Activated T-cell treated with anti-CD3 and anti-CD28 coated beads for 24 hours (primary cell): ENCODE measurements around the gene KCNC4.

Source experiments
- DNase-seq: peaks from one replicate; pipeline ENCODE4 v3.0.0-alpha.2; 2020; ENCODE audit warnings: low read depth

Gene KCNC4

DNA sequence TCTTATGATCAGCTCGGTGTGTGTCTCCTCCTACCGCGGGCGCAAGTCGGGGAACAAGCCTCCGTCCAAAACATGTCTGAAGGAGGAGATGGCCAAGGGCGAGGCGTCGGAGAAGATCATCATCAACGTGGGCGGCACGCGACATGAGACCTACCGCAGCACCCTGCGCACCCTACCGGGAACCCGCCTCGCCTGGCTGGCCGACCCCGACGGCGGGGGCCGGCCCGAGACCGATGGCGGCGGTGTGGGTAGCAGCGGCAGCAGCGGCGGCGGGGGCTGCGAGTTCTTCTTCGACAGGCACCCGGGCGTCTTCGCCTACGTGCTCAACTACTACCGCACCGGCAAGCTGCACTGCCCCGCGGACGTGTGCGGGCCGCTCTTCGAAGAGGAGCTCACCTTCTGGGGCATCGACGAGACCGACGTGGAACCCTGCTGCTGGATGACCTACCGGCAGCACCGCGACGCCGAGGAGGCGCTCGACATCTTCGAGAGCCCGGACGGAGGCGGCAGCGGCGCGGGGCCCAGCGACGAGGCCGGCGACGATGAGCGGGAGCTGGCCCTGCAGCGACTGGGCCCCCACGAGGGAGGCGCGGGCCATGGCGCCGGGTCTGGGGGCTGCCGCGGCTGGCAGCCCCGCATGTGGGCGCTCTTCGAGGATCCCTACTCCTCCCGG, 1.5 kb downstream of the KCNC4 start:
- DNase-seq, result no peak

DNA sequence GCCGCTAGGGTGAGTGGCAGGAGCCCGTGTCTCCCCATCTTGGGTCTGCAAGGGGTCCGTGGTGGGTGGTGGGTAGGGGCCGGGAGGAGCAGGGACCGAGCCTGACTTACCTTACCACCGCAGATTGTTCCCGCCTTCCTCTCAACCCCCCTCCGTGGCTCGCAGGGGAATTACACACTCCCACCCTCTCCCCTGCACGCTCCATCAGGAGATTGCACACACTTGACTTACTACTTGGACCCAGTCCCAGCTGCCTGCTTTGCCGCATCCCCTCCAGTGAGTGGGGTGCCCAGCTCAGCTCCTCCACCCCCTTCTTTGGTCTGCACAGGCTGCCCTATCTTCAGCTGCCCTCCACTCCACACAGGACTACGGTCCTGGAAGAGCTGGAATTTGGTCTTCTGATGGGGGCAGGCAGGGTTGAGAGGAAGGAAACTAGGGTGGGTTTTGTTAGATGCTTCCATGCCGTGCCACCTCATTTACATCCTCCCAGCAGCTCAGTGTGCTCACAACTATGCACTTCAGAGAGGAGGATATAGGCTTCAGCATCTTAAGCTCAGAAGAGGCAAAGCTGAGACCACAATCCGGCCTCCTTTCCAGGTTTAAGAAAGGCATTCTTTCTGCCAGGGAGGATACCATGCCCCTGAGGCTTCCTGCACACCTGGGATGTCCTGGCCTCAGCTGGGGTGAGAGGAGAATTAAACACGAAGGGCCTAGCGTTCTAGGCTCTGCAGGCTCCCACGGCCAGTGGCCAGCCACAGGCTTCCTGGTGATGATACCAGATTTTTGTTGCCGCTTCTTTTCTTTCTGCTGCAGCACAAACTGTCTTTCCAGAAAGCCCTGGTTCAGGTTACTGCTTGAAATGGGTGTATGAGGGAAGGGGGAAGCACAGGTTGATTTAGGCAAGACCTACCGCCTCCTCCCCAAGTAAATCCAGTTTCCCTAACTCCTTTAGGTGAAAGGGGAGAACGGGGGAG, 2.3 kb downstream of the KCNC4 start:
- DNase-seq, result no peak

DNA sequence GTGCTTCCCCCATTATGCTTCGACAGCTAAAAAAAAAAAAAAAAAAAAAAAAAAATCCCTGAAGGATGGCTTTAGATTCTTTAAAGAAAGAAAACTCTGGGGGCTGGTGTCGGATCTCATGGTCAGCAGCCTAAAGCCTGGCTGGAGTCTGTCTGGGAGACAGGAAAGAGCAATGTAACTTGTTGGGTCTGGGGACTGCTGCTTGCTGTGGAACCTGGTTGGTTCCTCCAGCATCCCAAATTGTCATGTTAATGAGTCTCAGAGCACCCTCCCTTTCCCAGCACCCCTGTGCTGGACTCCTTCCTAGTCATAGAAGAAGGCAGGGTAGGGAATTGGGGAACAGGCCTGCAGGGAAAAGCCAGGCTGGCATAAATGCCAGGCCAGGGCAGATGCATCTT, 3.0 kb downstream of the KCNC4 start:
- no peak for DNase-seq

DNA sequence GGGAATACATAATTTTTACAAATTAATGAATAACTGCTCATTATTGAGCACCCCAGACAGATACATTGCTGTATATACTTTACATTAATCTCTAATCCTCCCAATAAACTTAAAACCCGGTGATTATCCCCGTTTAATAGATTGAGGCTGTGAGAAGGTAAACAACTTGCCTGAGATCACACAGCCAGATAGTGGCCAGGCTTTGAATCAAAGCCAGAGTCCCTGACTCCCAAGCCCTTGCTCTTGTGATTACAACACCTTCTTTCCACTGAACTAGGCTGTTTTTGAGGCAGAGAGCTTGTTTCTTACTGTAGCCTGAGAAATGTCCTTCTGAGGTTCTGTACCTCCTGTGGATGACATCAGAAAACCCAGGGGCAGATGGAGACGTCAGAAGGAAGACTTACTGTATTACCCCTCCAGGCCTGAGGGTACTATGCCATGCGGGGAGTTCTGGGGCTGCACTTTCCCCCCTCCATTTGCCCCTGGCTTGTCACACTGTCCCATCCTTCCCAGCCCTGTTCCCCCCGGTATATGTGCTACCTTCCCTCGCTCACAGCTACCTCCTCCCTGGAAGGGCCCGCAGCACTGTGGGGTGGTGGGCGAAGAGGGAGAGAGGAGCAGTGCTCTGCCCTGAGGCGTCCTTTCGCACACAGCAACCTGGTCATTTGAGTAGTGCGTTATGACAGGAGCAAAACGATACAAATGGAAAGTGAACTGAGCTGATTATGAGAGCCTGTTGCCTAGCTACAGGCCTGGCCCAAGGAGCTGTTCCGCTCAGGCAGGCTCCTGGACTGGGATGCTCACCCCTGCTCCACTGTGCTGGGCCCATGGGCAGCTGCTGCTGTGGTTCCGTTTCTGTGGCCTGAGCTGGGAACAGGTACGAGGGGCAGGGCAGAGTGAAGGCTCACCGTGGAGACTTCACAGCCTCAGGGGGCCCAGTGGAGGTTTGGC, 4.6 kb downstream of the KCNC4 start:
- DNase-seq, result no peak

DNA sequence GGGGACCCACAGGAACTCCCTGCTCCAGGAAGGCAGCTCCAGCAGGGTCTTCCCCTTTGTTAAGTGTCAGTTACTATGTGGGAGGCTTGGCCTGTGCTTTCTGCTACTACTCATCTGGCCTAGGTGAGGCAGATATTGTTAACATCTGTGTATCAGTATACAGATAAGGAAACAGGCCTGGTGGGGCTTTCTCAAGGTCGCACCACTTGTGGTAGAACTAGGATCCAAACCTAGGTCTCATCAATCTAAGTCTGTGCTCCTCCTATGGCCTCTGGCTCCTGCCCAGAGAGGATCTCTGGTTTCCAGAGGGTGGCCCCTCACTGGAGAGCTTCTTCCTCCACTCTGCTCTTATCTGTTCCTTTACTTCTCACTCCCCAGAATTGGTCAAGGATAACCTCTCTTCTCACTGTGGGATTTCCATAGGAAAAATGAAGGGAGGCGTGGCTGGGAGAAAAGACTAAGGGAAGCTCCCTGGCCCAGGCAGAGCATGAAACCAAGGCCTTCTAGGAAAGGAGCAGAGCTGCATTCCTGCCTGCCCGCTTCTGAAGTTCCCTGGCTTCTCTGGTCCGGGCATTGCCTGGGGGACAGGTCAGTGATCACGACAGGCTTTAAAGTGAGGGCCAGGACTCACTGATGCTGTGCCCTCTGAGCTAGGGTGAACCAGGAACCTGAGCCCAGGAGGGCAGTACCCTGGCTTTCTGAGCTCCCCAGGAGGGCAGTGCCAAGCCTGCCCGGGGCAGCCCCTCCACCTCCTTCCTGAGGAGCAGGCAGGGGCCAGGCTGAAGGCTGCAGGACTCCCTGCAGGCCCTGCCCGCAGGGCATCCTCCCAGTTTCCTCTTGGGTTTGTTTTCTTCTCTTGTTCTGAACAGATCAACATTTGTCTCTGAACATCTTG, 5.8 kb downstream of the KCNC4 start:
- DNase-seq, result no peak

DNA sequence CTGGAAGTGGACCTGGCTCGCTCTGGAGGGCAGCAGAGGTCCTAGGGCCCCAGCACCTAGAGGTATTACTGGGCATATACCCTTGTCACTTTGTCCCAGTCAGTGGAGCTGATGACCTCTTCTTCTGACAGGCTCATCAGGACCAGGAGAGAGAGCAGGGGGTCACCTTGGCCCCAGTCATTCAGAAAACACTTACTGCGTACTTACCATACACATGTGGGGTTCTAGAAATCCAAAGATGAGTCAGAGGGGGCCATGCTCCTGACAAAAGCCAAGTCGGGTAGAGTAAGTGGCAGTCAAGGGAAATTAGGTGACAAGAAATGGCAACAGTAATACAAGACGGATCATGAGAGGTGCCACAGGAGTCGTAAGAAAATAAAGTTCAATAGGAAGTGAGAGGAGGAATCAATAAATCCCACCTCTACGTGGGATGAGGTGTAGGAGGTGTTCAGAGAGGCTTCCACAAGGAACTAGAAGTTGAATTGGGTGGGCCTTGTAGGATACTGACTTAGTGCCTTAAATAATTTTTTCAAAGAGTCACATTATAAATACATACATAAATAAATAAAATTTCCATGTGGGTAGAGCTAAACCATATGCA, 6.8 kb downstream of the KCNC4 start:
- DNase-seq, result no peak

DNA sequence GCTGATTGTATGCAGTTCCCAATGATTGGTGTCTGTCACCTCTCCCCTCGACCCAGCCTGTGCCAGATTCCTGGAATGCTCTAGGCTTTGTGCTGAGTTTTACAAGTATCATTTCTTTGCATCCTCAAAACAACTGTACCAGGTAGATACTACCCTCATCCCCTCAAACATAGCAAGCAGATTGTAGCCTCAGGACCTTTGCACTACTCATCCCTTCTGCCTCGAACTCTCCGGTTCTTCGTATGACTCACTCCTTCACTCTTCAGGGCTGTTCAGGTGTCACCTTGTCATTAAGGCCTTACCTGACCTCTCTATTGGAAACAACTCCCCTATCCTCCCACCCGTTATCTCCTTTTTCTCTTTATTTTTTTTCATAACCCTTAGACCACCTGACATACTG, 8.0 kb downstream of the KCNC4 start:
- no peak for DNase-seq

DNA sequence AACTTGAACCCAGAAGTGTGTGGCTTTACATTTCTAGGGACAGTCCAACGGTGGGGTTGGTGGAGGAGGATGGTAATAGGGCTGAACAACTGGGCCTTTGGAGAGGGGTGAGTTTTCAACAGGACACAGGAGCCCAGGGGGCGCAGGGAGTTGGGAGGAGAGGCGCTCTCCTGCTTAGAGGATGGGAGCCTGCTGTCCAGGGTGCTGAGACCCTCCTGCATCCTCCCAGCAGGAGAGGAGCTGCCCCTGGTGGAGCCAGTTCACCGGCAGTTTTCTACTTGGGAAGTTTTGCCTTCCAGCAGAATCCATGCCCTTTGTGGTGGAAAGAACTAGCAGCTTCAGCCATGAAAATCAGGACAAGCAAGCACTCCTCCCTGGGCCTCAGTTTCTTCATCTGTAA, 8.6 kb downstream of the KCNC4 start:
- no peak for DNase-seq

DNA sequence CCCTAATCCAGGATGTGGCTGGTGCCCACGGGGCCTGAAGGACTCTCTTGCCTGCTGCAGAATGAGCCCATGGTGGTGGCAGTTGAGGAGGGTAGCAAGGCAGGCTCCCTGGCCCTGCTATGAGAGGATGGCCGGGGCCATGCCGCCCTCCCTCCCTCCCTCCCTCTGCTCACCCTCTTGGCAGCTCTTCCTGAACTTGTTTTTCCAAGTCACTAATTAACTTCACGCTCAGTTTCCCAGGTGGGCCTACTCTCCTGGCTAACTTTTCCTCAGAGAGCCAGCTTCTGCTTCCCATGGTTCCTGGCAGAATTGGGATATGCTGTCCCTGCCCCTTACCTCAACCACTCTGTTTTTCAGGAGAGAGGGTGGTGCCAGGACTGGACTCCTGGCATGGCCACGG, 10.2 kb downstream of the KCNC4 start:
- DNase-seq, result no peak

DNA sequence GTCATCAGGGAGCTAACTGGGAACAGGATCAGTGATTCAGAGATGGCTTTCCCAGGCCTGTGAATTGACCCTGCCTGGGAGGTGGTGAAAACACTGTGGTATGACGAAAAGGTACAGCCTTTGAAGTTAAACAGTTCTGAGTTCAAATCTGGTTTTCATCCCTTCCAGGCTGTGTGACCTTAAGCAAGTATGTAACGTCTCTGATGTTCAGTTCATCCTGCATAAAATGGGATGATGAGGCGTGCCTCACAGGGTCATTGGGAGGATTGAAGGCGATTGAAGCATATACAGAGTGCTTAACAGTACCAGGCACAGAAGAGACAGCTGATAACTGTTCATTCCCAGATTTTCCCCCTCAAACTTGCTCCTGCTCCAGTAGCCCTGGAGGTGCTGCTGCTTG, 11.0 kb downstream of the KCNC4 start:
- no peak for DNase-seq

DNA sequence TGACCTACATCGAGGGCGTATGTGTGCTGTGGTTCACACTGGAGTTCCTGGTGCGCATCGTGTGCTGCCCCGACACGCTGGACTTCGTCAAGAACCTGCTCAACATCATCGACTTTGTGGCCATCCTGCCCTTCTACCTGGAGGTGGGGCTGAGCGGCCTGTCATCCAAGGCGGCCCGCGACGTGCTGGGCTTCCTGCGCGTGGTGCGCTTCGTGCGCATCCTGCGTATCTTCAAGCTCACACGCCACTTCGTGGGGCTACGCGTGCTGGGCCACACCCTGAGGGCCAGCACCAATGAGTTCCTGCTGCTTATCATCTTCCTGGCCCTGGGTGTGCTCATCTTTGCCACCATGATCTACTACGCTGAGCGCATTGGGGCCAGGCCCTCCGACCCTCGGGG, 13.0 kb downstream of the KCNC4 start:
- no peak for DNase-seq

DNA sequence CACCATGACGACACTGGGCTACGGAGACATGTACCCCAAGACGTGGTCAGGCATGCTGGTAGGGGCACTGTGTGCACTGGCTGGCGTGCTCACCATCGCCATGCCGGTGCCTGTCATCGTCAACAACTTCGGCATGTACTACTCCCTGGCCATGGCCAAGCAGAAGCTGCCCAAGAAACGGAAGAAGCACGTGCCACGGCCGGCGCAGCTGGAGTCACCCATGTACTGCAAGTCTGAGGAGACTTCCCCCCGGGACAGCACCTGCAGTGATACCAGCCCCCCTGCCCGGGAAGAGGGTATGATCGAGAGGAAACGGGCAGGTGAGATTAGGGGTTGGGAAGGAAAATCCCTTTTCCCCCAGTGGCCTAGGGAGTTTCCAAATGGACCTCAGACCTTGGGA, 13.5 kb downstream of the KCNC4 start:
- no peak for DNase-seq

DNA sequence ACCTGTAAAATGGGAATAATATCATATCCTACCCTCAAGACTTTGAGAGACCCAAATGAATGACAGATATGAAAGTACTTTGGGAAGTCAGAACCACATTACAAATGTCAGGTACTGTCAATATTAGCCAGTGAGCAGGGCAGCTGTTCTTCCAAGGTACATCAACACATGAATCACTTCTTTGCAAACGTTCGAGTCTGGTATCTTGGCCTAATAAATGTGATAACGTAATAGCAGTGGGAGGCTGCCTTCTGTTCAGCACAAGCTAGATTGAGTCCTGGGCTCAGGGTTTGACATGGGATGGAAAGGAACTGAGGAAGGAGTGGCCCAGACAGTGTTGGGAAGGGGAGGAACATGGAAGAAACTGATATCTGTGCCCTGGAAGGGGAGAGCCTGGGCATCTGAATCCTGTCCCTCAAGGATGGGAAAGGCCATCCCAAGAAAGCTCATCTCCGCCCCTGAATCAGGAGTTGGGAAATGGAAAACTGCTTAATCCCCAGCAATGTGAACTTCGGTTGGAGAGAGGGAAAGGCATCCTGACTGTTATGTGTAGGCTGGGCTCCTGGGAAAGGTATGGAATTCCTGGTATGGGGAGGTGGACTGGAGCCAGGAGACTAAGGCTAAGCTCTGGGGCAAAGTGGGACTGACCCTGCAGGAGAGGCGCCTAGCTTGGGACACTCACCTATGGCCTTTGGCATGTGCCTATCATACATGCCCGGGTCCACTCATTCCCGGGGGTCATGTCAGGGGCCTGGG, 14.3 kb downstream of the KCNC4 start:
- DNase-seq, result no peak

DNA sequence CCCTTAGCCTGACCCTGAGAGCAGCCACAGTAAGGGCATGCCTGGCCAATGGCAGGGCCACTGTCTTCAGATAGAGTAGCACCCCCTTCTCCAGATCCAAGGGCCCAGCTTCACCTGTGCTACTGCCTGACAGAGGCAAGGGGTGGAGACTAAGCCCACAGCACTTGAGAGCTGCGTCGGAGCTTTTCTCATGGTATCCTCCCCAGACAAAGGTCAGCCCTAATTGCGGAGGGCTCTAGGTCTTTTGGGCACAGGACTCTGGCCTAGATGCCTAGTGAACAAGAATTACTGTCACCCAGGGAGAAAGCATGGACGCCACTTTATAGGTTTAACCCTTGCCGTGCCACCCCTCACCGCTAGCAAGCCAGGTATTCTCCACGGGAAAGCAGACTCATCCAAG, 15.1 kb downstream of the KCNC4 start:
- no peak for DNase-seq

DNA sequence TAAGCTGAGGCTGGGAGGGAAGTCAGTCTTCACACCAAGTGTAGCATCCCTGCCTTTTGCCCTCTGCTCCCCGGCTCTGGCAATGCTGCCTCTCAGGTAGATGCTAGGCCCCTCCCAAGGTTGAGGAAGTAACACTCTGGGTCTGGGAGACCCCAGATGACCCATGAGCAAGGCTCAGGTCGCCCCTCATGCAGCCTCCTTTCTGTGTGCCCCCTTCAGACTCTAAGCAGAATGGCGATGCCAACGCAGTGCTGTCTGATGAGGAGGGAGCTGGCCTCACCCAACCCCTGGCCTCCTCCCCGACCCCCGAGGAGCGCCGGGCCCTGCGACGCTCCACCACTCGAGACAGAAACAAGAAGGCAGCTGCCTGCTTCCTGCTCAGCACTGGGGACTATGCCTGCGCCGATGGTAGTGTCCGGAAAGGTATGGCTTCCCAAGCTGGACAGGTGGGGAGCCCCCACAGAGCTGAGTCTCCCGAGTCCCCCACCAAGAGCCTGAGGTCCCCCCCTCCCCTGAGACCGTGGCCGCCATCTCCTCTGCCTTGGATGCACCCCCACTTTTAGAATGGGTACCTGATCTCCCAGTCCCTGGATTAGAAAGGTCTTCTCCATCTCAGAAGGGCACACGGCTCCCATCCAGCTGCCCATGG, 15.8 kb downstream of the KCNC4 start:
- no peak for DNase-seq

DNA sequence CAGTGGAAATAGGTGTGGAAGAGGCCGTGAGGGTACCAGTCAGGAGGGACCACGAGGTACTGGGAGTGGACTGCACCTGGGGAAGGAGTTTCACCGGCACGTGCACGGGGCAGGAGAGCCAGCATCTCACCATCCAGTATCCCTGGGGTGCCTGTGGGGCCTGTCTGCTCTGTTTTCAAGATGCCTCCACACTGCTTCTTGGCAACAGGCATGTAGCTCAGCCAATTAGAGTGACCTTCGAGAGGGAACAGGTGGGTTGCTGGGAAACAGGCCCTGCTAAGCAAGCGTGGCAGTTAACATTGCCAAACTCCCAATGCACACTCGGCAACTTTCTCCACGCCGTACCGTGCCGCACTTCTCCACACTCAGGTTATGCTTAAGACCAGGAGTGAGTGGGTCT, 17.7 kb downstream of the KCNC4 start:
- DNase-seq, result no peak

DNA sequence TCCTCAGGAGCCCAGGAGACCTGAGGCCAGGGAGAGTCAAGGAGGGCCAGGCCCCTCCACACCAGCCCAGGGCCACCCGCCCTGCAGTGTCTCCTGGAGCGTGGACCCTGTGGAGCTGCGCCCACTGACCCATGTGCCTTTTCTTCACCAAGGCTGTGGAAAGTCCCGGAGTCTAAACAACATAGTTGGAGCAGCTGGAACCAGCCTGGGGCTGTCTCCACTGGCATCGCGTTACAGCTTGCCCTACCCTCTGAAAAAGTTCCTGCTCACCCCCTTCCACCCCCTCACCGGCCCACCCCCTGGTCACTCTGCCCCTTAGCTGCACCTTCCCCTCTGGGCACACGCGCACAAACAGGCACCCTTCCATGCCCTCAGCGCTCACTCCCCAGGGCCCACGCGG, 18.3 kb downstream of the KCNC4 start:
- no peak for DNase-seq

DNA sequence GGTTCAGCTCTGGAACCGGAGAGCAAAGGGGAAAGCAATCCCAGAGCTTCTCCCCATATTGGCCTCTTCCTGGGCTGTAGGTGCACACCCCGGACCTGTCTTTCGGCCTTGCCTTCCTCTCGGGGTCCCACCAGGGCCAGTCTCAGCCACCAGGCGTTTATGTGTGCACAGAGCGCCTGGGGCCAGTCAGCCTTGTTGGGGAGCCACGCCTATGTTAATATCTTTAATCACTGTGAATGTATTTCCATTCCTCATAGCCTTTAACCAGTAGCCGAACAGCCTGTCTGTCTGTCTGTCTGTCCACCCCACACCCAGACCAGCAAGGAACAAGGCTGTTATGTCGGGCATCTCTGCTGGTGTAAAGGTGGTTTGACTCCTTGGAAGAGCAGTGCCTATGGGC, 18.8 kb downstream of the KCNC4 start:
- DNase-seq, result no peak

DNA sequence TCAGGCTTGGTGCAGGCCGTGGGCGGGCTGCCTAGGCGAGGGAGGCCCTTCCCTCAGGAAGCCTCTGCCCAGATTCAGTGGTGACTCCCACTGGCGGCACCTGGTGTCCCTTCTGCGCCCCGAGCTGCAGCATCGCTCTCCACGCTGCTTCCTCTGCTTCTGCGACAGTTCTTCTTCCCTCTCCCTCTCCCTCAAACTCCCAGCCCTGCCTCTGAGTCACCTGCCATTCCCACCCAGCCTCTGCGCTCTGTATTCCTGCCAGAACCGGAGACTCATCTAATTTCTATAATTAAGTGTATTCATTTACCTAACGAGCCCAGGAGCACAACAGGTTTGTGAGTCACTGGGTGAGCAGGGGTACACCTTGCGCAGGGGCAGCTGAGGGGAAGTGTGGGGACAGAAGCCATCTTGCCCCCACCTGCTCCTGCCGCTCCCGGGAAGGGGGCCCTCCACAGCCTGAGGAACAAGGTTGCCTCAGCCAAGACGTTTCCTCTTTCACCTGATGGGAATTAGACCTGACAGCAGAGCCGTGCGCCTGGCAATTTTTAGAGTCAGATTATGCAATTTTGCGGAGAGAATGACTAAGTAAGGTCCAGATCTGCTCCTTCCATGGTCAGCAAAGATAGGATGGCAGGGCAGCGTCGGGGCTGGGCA, 19.4 kb downstream of the KCNC4 start:
- DNase-seq, result no peak
